ENCODE results near the gene ALCAM.

ALCAM gene

GRCh38 chr3:105366326-105367062 lies at the start of gene ALCAM:
TSS of gene ALCAM (plus strand) at chr3:105366909.
- DNase-seq, result peak; percentile 91

GRCh38 chr3:105317841-105318240 lies 48.9 kb upstream of the ALCAM start:
- DNase-seq, result no peak

- peak; percentile 33 for DNase-seq
These were observed 44.0 kb upstream of the ALCAM start for GRCh38 chr3:105322570-105323273.

GRCh38 chr3:105323274-105323599 lies 43.5 kb upstream of the ALCAM start:
- DNase-seq, result no peak

GRCh38 chr3:105324951-105325350 lies 41.8 kb upstream of the ALCAM start:
- DNase-seq, result no peak

- no peak for DNase-seq
These were observed 38.9 kb upstream of the ALCAM start for GRCh38 chr3:105327662-105328337.

GRCh38 chr3:105328338-105328730 lies 38.4 kb upstream of the ALCAM start:
- no peak for DNase-seq

GRCh38 chr3:105332961-105333360 lies 33.7 kb upstream of the ALCAM start:
- DNase-seq, result no peak

- DNase-seq, result peak; percentile 39
These were observed 32.4 kb upstream of the ALCAM start for GRCh38 chr3:105334138-105334882.

GRCh38 chr3:105339946-105340345 lies 26.8 kb upstream of the ALCAM start:
- DNase-seq, result no peak

GRCh38 chr3:105343991-105344390 lies 22.7 kb upstream of the ALCAM start:
- no peak for DNase-seq

GRCh38 chr3:105345156-105345555 lies 21.6 kb upstream of the ALCAM start:
- DNase-seq, result no peak

- DNase-seq, result no peak
These were observed 18.9 kb upstream of the ALCAM start for GRCh38 chr3:105347625-105348302.

GRCh38 chr3:105348307-105348706 lies 18.4 kb upstream of the ALCAM start:
- no peak for DNase-seq

- DNase-seq, result no peak
These were observed 16.9 kb upstream of the ALCAM start for GRCh38 chr3:105349684-105350387.

GRCh38 chr3:105351821-105352220 lies 14.9 kb upstream of the ALCAM start:
- DNase-seq, result no peak

- no peak for DNase-seq
These were observed 13.7 kb upstream of the ALCAM start for GRCh38 chr3:105352976-105353375.

GRCh38 chr3:105353485-105354161 lies 13.1 kb upstream of the ALCAM start:
- DNase-seq, result no peak

- DNase-seq, result no peak
These were observed 12.3 kb upstream of the ALCAM start for GRCh38 chr3:105354429-105354828.

- DNase-seq, result no peak
These were observed 11.2 kb upstream of the ALCAM start for GRCh38 chr3:105355408-105356061.

- no peak for DNase-seq
These were observed 10.3 kb upstream of the ALCAM start for GRCh38 chr3:105356396-105356795.

Measured in activated CD4-positive, alpha-beta T cell treated with anti-CD3 and anti-CD28 coated beads, Interleukin-2, Interleukin-6, amounts not matched to agents 100 ng/mL and 50 ng/mL, durations not matched to agents 16 hours and 8 hours (primary cell).